ENCODE measurements around the gene ALDH3B1. TPM values are rescaled to one million over a fixed set of nuclear protein-coding genes. Genes with fewer than 3 reads are reported as not detected.
"Not testable (repeated sequence)": the region's sequence is repeated elsewhere in the genome, so short reads cannot be mapped to it uniquely, and the experiment has no call there.

Gene ALDH3B1
- 0.45 and 1.2 TPM in 2 replicates for total RNA-seq
- polyA plus RNA-seq: 0.55 and 0.66 TPM in 2 replicates

- no peaks in the 10 kb centered on the region for H3K27me3 ChIP-seq
- H3K4me3 ChIP-seq: no peak within 1 kb of the TSS
- no peak within 1 kb of the TSS for H3K27ac ChIP-seq
- peaks cover 7% of the 10 kb centered on the region for H3K4me1 ChIP-seq (ENCODE audit: low read depth)
- H3K36me3 ChIP-seq: no peaks in the 10 kb centered on the region
- TF ChIP-seq CTCF (IDR thresholded peaks at IDR 0.05; ENCODE audit: low read depth, low read length): no peak
- DNase-seq (ENCODE audit: low read depth in 1 of 2, low spot score in 1 of 2): peak; percentile 17 to 92
- no peaks in the 10 kb centered on the region for H3K9me3 ChIP-seq (ENCODE audit: low read depth)
Measured at GRCh38 chr11:68010090-68011041, at the start of gene ALDH3B1. ALDH3B1 (plus strand) TSS chr11:68010327; CDS start chr11:68015298, 4,971 bp downstream.

- not testable (repeated sequence) for H3K4me3 ChIP-seq; DNase-seq (ENCODE audit: low read depth in 1 of 2, low spot score in 1 of 2); H3K27me3 ChIP-seq; H3K4me1 ChIP-seq (ENCODE audit: low read depth); H3K36me3 ChIP-seq; H3K9me3 ChIP-seq (ENCODE audit: low read depth); H3K27ac ChIP-seq
Measured at GRCh38 chr11:67963217-67963616, 46.9 kb upstream of the ALDH3B1 start.

- not testable (repeated sequence) for H3K27ac ChIP-seq; H3K4me1 ChIP-seq (ENCODE audit: low read depth); H3K4me3 ChIP-seq; H3K27me3 ChIP-seq; H3K36me3 ChIP-seq; H3K9me3 ChIP-seq (ENCODE audit: low read depth); DNase-seq (ENCODE audit: low read depth in 1 of 2, low spot score in 1 of 2)
Measured at GRCh38 chr11:67963879-67964278, 46.2 kb upstream of the ALDH3B1 start.

- not testable (repeated sequence) for H3K4me1 ChIP-seq (ENCODE audit: low read depth); H3K27ac ChIP-seq; H3K9me3 ChIP-seq (ENCODE audit: low read depth); H3K36me3 ChIP-seq; H3K27me3 ChIP-seq; H3K4me3 ChIP-seq; DNase-seq (ENCODE audit: low read depth in 1 of 2, low spot score in 1 of 2)
Measured at GRCh38 chr11:67964746-67965145, 45.4 kb upstream of the ALDH3B1 start.

GRCh38 chr11:67965830-67966348 lies 44.2 kb upstream of the ALDH3B1 start:
- not testable (repeated sequence) for H3K27ac ChIP-seq; H3K4me3 ChIP-seq; H3K4me1 ChIP-seq (ENCODE audit: low read depth); H3K9me3 ChIP-seq (ENCODE audit: low read depth); H3K36me3 ChIP-seq; H3K27me3 ChIP-seq; DNase-seq (ENCODE audit: low read depth in 1 of 2, low spot score in 1 of 2)

- H3K27ac ChIP-seq; H3K36me3 ChIP-seq; H3K4me1 ChIP-seq (ENCODE audit: low read depth); H3K4me3 ChIP-seq; H3K9me3 ChIP-seq (ENCODE audit: low read depth); DNase-seq (ENCODE audit: low read depth in 1 of 2, low spot score in 1 of 2): not testable (repeated sequence)
- H3K27me3 ChIP-seq: peaks cover 19% of the 10 kb centered on the region
Measured at GRCh38 chr11:67974746-67975145, 35.4 kb upstream of the ALDH3B1 start.

GRCh38 chr11:67978766-67979418 lies 31.2 kb upstream of the ALDH3B1 start:
- H3K27ac ChIP-seq; H3K9me3 ChIP-seq (ENCODE audit: low read depth); H3K4me1 ChIP-seq (ENCODE audit: low read depth); DNase-seq (ENCODE audit: low read depth in 1 of 2, low spot score in 1 of 2); H3K36me3 ChIP-seq; H3K4me3 ChIP-seq: not testable (repeated sequence)
- peaks cover 19% of the 10 kb centered on the region for H3K27me3 ChIP-seq

- H3K27ac ChIP-seq: not testable (repeated sequence)
- peaks cover 22% of the 10 kb centered on the region for H3K27me3 ChIP-seq
Measured at GRCh38 chr11:67981226-67981625, 28.9 kb upstream of the ALDH3B1 start.

GRCh38 chr11:67982255-67982857 lies 27.8 kb upstream of the ALDH3B1 start:
- DNase-seq (ENCODE audit: low read depth in 1 of 2, low spot score in 1 of 2); H3K9me3 ChIP-seq (ENCODE audit: low read depth): not testable (repeated sequence)

More at GRCh38 chr11:67981226-67981625, 28.9 kb upstream of the ALDH3B1 start:
- DNase-seq (ENCODE audit: low read depth in 1 of 2, low spot score in 1 of 2); H3K4me3 ChIP-seq; H3K9me3 ChIP-seq (ENCODE audit: low read depth); H3K36me3 ChIP-seq; H3K4me1 ChIP-seq (ENCODE audit: low read depth): not testable (repeated sequence)

More at GRCh38 chr11:67982255-67982857, 27.8 kb upstream of the ALDH3B1 start:
- H3K4me1 ChIP-seq (ENCODE audit: low read depth); H3K27ac ChIP-seq; H3K36me3 ChIP-seq; H3K4me3 ChIP-seq: not testable (repeated sequence)
- peaks cover 20% of the 10 kb centered on the region for H3K27me3 ChIP-seq
